GM19023 (cell line): Measurements from ENCODE around the gene MS4A6E.

ENCODE experiments used
- ATAC-seq: cut with Tn5 transposase; IDR thresholded peaks from one replicate; pipeline ENCODE4 v1.9.1; 2021; ENCODE audit warnings: mild to moderate bottlenecking, moderate library complexity; ENCODE audit not compliant: unreplicated experiment

The MS4A6E gene

DNA sequence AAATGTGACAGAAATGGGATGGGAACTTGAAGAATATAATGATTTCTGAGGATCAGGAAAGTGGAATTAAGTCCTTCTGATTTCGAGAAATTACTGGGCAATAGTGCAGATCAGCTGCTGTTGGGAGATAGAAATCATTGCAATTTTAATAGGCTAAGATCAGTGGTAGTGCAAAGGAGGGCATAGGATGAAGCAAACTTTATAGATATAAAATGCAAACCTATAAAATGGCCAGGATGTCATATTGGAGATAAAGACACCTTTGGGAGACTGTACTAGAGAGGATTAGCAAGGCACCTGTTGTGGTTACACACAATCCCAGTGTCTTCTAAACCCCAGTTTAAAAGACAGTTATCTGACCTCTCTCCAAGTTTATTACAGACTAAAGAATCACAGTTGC lies 44.8 kb downstream of the MS4A6E start:
- ATAC-seq = no peak

DNA sequence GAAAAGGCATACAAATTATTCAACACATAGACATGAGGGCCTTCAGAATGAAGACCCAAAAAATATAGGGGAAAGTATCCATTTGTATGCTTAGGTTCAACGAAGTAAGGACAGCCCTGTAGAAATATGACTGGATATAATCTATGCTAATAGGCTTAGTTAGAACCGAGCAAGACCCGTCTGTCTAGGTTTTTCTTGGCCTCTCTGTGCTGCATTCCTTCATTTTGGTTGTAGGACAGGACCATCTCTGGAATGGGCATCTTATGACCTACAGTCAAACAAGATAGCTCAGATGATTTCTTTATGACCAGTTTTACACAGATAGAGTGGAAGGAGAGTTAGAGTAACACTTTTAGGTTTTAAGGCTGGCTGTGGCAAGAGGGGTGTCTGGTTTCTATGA lies 45.7 kb downstream of the MS4A6E start:
- ATAC-seq = no peak

GRCh38 chr11:60375316-60375715 lies 48.3 kb downstream of the MS4A6E start:
- ATAC-seq = no peak

DNA sequence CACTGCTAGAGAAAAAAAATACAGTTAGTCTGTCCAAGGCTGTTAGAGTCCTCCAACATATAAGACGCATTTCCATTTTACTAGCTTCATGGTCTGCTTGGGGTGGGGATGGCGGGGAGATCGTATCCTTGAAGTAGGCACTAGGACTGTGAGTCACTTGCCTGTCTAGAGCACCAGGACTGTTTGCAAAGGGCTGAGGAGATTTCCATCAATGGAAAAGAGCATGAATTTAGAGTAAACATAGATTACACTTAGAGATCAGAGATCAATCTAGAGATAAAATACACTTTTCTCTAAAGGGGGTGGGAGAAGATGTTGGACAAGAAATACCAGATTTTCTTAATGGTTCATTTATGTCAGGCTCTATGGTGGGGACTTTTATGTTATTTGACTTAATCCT lies 49.5 kb downstream of the MS4A6E start:
- no peak for ATAC-seq

- ATAC-seq = peak; percentile 45
These were observed 50.5 kb downstream of the MS4A6E start for GRCh38 chr11:60377401-60378136.

- peak; percentile 84 for ATAC-seq
These were observed 51.3 kb downstream of the MS4A6E start, which contains the start of gene MS4A7 for GRCh38 chr11:60378354-60378753. Gene MS4A7 (plus strand): TSS chr11:60378532. CDS start chr11:60383142, 4,610 bp downstream.

- ATAC-seq = peak; percentile 96
These were observed 62.3 kb downstream of the MS4A6E start for GRCh38 chr11:60389279-60389910.

GRCh38 chr11:60390419-60390818 lies 63.4 kb downstream of the MS4A6E start:
- no peak for ATAC-seq
